ENCODE results near the gene PRKCSH. TPM values are rescaled to one million over a fixed set of nuclear protein-coding genes. Genes with fewer than 3 reads are reported as not detected.
A peak's percentile ranks its signal among the peaks of the same experiment; 100 is the strongest.

Gene PRKCSH
- total RNA-seq, 1 donor from 2014 or later = 120 TPM

GRCh38 chr19:11495885-11496284 lies 60.5 kb downstream of the PRKCSH start:
- Histone ChIP-seq H3K4me3 (no peak overlapping the region), H3K36me3 (peaks cover 57% of the 10 kb centered on the region), H3K4me1 (no peaks in the 10 kb centered on the region), H3K27ac (replicated peaks) (no peak overlapping the region), H3K9me3 (replicated peaks) (no peaks in the 10 kb centered on the region), H3K27me3 (ENCODE audit: low read depth) (no peaks in the 10 kb centered on the region)
- no peak for TF ChIP-seq CTCF (IDR thresholded peaks at IDR 0.05; ENCODE audit: borderline replicate concordance)
- intact Hi-C loops (cut with micrococcal nuclease) = no loop called here
- DNase-seq = no peak

DNA sequence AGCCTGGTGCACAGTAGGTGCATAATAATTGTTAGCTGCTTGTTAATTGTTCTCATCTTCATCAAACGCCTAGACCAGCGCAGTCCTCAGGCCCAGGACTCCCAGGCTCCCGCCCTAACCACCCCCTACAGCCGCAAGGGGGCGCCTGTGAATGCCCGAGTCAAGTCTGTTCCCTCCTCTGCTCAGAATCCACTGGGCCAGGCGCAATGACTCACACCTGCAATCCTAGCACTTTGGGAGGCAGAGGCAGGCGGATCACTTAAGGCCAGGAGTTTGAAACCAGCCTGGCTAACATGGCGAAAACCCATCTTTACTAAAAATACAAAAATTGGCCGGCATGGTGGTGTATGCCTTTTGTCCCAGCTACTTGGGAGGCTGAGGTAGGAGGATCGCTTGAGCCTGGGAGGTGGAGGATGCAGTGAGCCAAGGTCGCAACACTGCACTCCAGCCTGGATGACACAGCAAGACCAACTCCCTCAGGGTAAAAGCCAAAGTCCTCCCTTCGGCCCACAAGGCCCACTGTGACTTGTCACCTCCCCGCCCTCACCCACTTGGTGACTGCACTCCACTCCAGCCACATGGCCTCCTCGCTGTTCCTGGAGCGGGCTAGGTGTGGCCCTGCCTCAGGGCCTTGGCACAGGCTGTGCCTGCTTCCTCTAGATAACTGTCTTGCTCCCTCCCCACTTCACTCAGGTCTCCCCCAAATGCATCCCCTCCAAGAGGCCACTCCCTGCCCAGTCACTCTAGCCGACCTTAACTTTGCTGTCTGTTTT lies 61.1 kb downstream of the PRKCSH start:
- no peak overlapping the region for H3K27ac ChIP-seq (replicated peaks)
- no peaks in the 10 kb centered on the region for H3K4me1 ChIP-seq
- peak; percentile 68 for TF ChIP-seq CTCF (IDR thresholded peaks at IDR 0.05; ENCODE audit: borderline replicate concordance)
- DNase-seq = peak; percentile 64
- intact Hi-C loops (cut with micrococcal nuclease) = no loop called here
- H3K4me3 ChIP-seq = no peak overlapping the region
- no peaks in the 10 kb centered on the region for H3K9me3 ChIP-seq (replicated peaks)
- peaks cover 52% of the 10 kb centered on the region for H3K36me3 ChIP-seq
- no peaks in the 10 kb centered on the region for H3K27me3 ChIP-seq (ENCODE audit: low read depth)

DNA sequence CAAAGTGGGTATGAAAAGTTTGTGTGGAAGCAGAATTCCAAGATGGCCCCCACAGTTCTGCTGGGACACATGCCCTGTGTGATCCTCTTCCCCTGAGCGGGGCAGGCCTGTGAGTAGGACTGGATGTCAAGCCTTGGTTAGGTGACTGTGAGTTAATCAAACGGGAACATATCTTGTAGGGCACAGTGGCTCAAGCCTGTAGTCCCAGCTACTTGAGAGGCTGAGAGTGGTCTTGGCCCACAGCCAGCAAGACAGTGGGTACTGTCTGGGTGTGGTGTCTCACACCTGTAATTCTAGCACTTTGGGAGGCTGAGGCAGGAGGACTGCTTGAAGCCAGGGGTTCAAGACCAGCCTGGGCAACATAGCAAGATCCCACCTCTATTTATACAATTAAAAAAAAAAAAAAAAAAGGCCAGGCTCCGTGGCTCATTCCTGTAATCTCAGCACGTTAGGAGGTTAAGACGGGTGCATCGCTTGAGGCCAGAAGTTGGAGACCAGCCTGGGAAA lies 63.8 kb downstream of the PRKCSH start:
- Histone ChIP-seq H3K4me3 (no peak overlapping the region), H3K4me1 (no peaks in the 10 kb centered on the region), H3K9me3 (replicated peaks) (no peaks in the 10 kb centered on the region), H3K36me3 (peaks cover 29% of the 10 kb centered on the region), H3K27ac (replicated peaks) (no peak overlapping the region), H3K27me3 (ENCODE audit: low read depth) (no peaks in the 10 kb centered on the region)
- intact Hi-C loops (cut with micrococcal nuclease) = no loop called here
- TF ChIP-seq CTCF (IDR thresholded peaks at IDR 0.05; ENCODE audit: borderline replicate concordance) = no peak
- DNase-seq = no peak

DNA sequence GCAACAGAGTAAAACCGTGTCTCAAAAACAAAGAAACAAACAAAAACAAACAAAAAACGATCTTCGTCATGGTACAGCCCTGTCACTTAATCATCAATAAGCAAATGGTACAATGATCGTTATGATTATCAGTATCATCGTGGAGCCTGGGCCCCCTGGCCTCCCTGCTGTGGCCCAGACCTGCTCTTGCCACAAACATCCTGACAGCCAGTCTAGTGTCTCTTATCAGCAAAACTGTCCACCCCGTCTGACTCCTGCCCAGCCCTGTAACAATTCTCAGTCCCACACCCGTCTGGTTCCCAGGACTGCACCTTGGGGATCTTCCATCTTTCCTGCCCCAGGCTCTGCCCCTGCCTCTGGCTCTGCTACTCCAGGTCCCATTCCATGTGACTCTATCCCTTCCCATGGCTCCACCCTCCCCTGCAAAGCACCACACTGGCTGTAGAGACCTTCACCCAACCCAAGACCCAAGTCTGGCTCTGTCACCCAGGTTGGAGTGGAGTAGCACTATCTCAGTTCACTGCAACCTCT lies 64.5 kb downstream of the PRKCSH start:
- Histone ChIP-seq H3K36me3 (peaks cover 23% of the 10 kb centered on the region), H3K27ac (replicated peaks) (no peak overlapping the region), H3K4me3 (no peak overlapping the region), H3K27me3 (ENCODE audit: low read depth) (no peaks in the 10 kb centered on the region), H3K9me3 (replicated peaks) (no peaks in the 10 kb centered on the region), H3K4me1 (peaks cover 6% of the 10 kb centered on the region)
- no peak for DNase-seq
- no peak for TF ChIP-seq CTCF (IDR thresholded peaks at IDR 0.05; ENCODE audit: borderline replicate concordance)
- intact Hi-C loops (cut with micrococcal nuclease) = no loop called here

Small RNA genes within 50 kb of the gene (microRNA-seq; reads per million reads assigned to microRNA genes)
- not detected for gene MIR7974

Other genes with a start within 250 kb of the PRKCSH start
- 326 TPM for gene KANK2, start 238.1 kb upstream of the PRKCSH start, total RNA-seq
- gene ANGPTL8, start 196.0 kb upstream of the PRKCSH start, total RNA-seq = not detected
- gene DOCK6, start 173.1 kb upstream of the PRKCSH start, total RNA-seq = 43.2 TPM
- gene TSPAN16, start 139.5 kb upstream of the PRKCSH start, total RNA-seq = not detected
- 7.2 TPM for gene RAB3D, start 96.0 kb upstream of the PRKCSH start, total RNA-seq
- gene TMEM205, start 89.4 kb upstream of the PRKCSH start, total RNA-seq = 77.8 TPM
- 24.5 TPM for gene CCDC159, start 89.1 kb upstream of the PRKCSH start, total RNA-seq
- 10.6 TPM for gene PLPPR2, start 80.2 kb upstream of the PRKCSH start, total RNA-seq
- gene SWSAP1, start 61.0 kb upstream of the PRKCSH start, total RNA-seq = 1.1 TPM
- gene EPOR, start 51.3 kb upstream of the PRKCSH start, total RNA-seq = 6.0 TPM
- 9.2 TPM for gene RGL3, start 16.3 kb upstream of the PRKCSH start, total RNA-seq
- 0.77 TPM for gene ODAD3, start 514 bp upstream of the PRKCSH start, total RNA-seq
- gene ELAVL3, start 45.4 kb downstream of the PRKCSH start, total RNA-seq = 0.66 TPM
- gene ZNF653, start 70.2 kb downstream of the PRKCSH start, total RNA-seq = 4.2 TPM
- gene ECSIT, start 93.5 kb downstream of the PRKCSH start, total RNA-seq = 167 TPM
- 133 TPM for gene CNN1, start 103.2 kb downstream of the PRKCSH start, total RNA-seq
- gene ELOF1, start 123.6 kb downstream of the PRKCSH start, total RNA-seq = 33.1 TPM
- 3.1 TPM for gene ACP5, start 142.0 kb downstream of the PRKCSH start, total RNA-seq
- 5.5 TPM for gene ZNF627, start 161.8 kb downstream of the PRKCSH start, total RNA-seq

Measured in left ventricle myocardium inferior (tissue), 1 donor.